Erythroblast (primary cell): Measurements from ENCODE around the gene CETN2.

Experiments
- GATA1 ChIP-seq: IDR thresholded peaks from 2 replicates; pipeline ENCODE4 v1.6.1; 2011; ENCODE audit warnings: low read depth, mild to moderate bottlenecking, control low read depth, low read length, moderate library complexity
- POLR2A ChIP-seq: IDR thresholded peaks from 2 replicates; pipeline ENCODE4 v1.6.1; 2011; ENCODE audit warnings: mild to moderate bottlenecking, low read length

DNA sequence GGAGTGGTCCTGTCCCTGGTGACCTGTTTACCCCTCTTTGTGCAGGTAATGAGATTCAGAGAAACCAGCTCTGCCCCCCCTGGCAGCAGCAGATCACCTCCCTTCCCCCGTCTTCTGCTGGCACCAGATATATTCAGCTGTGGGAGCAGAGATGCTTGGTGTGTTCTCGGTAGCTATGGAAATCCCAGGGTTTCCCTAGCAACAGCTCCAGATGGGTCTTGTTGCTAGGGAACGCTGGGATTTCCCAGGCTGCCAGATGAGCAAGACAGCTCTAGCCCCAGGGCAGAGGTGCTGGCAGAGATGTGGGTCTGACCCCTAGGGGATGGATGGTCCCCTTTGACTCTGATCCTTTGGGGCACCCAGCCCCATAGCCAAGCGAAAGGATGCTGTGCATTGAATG lies 20.2 kb downstream of the CETN2 start:
- TF ChIP-seq POLR2A (no peak), GATA1 (no peak)
